Endothelial cell of umbilical vein (primary cell): ENCODE data around the gene CHD5. TPM values are rescaled to one million over a fixed set of nuclear protein-coding genes. Genes with fewer than 3 reads are reported as not detected.

Experiments used
- BruUV-seq: library from RNA; stranded (reverse); fragments of 400-500 nt; replicated peaks from 2 replicates; lab custom pipeline; 2021; lab: Mats Ljungman, UMichigan
- CTCF ChIA-PET: fragments of 300-600, 350-600 bp; sonication (Branson Sonifier 250); formaldehyde crosslinking; loops from one replicate; lab custom pipeline; 2021; ENCODE audit warnings: antibody characterized with exemption, inconsistent platforms; lab: Charles Lee
- POLR2A ChIA-PET: fragments of 300-600, 350-600 bp; sonication (Branson Sonifier 250); formaldehyde crosslinking; loops from one replicate; lab custom pipeline; 2021; ENCODE audit warnings: antibody characterized with exemption, inconsistent platforms; lab: Charles Lee
- DNase-seq: peaks from one replicate; pipeline ENCODE4 v3.0.0-alpha.2; 2011; ENCODE audit warnings: low read depth, low spot score
- FAIRE-seq: peaks from 2 replicates; lab custom pipeline; 2011; peaks lifted over from hg19 to GRCh38; lab: Jason Lieb, UNC
- H2AFZ ChIP-seq: 2 replicates; pipeline ENCODE4 v1.6.0; 2012; ENCODE audit warnings: low read depth, low read length, control low read depth, inconsistent platforms
- H3K27ac ChIP-seq: 2 replicates; pipeline ENCODE4 v1.5.1; 2011; ENCODE audit warnings: low read depth, mild to moderate bottlenecking, control low read depth, low read length, moderate library complexity; ENCODE audit not compliant: insufficient read depth
- H3K27me3 ChIP-seq, 2 experiments: 2 replicates each; pipeline versions ENCODE4 v1.6.0 to v1.6.1; 2011; ENCODE audit warnings: low read length in 2 of 2, mixed read lengths in 1 of 2; ENCODE audit not compliant: control insufficient read depth in 2 of 2, insufficient read depth in 2 of 2
- H3K36me3 ChIP-seq, 2 experiments: 2 replicates in 1 of 2; 3 replicates in 1 of 2; pipeline ENCODE4 v1.5.1; 2011; ENCODE audit warnings: low read length in 2 of 2, mild to moderate bottlenecking in 1 of 2, moderate library complexity in 1 of 2; ENCODE audit not compliant: control insufficient read depth in 2 of 2, insufficient read depth in 2 of 2; ENCODE audit errors: extremely low read depth in 1 of 2
- H3K4me1 ChIP-seq: 3 replicates; pipeline ENCODE4 v1.5.1; 2011; ENCODE audit warnings: mild to moderate bottlenecking, low read length; ENCODE audit not compliant: control insufficient read depth, insufficient read depth; ENCODE audit errors: extremely low read depth
- H3K4me2 ChIP-seq: 2 replicates; pipeline ENCODE4 v1.6.1; 2011; ENCODE audit warnings: low read length, control low read depth, mixed read lengths; ENCODE audit not compliant: insufficient read depth
- H3K4me3 ChIP-seq, 3 experiments: fragments of 200-600 bp in 1 of 3; sonication (generic), shearing (Covaris generic) in 1 of 3; replicated peaks in 1 of 3; 2 replicates each; pipeline ENCODE4 v1.5.1; 2011 to 2016; ENCODE audit warnings: control low read depth in 3 of 3, low read length in 3 of 3, mild to moderate bottlenecking in 2 of 3, inconsistent platforms in 1 of 3, low read depth in 1 of 3, moderate library complexity in 1 of 3; ENCODE audit not compliant: insufficient read depth in 1 of 3
- H3K79me2 ChIP-seq: 2 replicates; pipeline ENCODE4 v1.6.0; 2012; ENCODE audit warnings: low read length, inconsistent platforms; ENCODE audit not compliant: control insufficient read depth, insufficient read depth
- H3K9ac ChIP-seq: replicated peaks from 2 replicates; pipeline ENCODE3; 2011; ENCODE audit warnings: low read length, control low read depth; ENCODE audit not compliant: insufficient read depth; ENCODE audit errors: extremely low read depth
- H3K9me1 ChIP-seq: replicated peaks from 3 replicates; pipeline ENCODE4 v1.6.0; 2011; ENCODE audit warnings: mild to moderate bottlenecking, low read length; ENCODE audit not compliant: control insufficient read depth, insufficient read depth; ENCODE audit errors: extremely low read depth
- H3K9me3 ChIP-seq: replicated peaks from 2 replicates; pipeline ENCODE4 v1.5.1; 2012; ENCODE audit warnings: low read length, inconsistent platforms; ENCODE audit not compliant: control insufficient read depth, insufficient read depth
- H4K20me1 ChIP-seq: replicated peaks from 2 replicates; pipeline ENCODE3; 2011; ENCODE audit warnings: mild to moderate bottlenecking, low read length; ENCODE audit not compliant: control insufficient read depth, insufficient read depth; ENCODE audit errors: extremely low read depth
- CTCF ChIP-seq, 2 donors: IDR thresholded peaks; 1 replicate in 1 of 2; 2 replicates in 1 of 2; pipeline ENCODE4 v1.5.1; 2011; ENCODE audit warnings: low read length in 2 of 2, mild to moderate bottlenecking in 2 of 2, moderate library complexity in 2 of 2, control low read depth in 1 of 2, inconsistent platforms in 1 of 2, low read depth in 1 of 2; ENCODE audit not compliant: insufficient read depth in 1 of 2; ENCODE audit errors: extremely low read depth in 1 of 2
- EZH2 ChIP-seq: IDR thresholded peaks from 2 replicates; pipeline ENCODE4 v1.6.1; 2012; ENCODE audit warnings: borderline replicate concordance, low read depth, mild to moderate bottlenecking, moderate library complexity, low read length, inconsistent platforms; ENCODE audit not compliant: severe bottlenecking
- dilution Hi-C: fragments of 300-500 bp; cut with MboI; formaldehyde crosslinking; loops from one replicate; pipeline ENCODE4 v1.15.0; 2019; ENCODE audit warnings: low sequenced_read_pairs; ENCODE audit not compliant: extremely low pct_ligation_motif_present
- intact Hi-C: fragments of 100-400 bp; cut with micrococcal nuclease; formaldehyde crosslinking; loops from one replicate; pipeline ENCODE4 v1.10.0; 2022
- polyA plus RNA-seq, 4 experiments: library from polyadenylated mRNA; depleted of rRNA in 3 of 4; stranded (reverse) in 3 of 4; unstranded in 1 of 4; fragments of >200 nt; gene quantifications; 2 replicates each; pipeline versions ENCODE4 v1.2.1 to v1.2.3, GENCODE V29; 2011 to 2012; ENCODE audit warnings: missing spikeins in 1 of 4
- total RNA-seq: library from RNA; stranded (reverse); gene quantifications from 2 replicates; pipeline ENCODE4 v1.2.3, GENCODE V29; 2021

CHD5 gene
- total and polyA plus RNA-seq, 2 donors (not counting 3 experiments of a cell fraction or from before 2014, with no cell fraction given) = 0.04 to 0.11 TPM

GRCh38 chr1:6209661-6210580, 29.8 kb upstream of the CHD5 start:
- no peak for FAIRE-seq
- H4K20me1 ChIP-seq = no peaks in the 10 kb centered on the region
- intact Hi-C loops (loop anchor here (2.0 kb wide), 1 partner anchor 183 kb away; the partner anchor contains the start of gene ACOT7), dilution Hi-C loops (no loop called here)
- ChIA-PET POLR2A (no interaction called here), CTCF (interaction anchor here (1.1 to 1.3 kb wide), 2 partner anchors 19 to 35 kb away, joined by 4 to 6 read pairs; no protein-coding TSS in a partner anchor)
- no TSS peak for BruUV-seq
- peak overlapping the region; percentile 38 for H3K4me2 ChIP-seq
- H3K9me1 ChIP-seq = no peaks in the 10 kb centered on the region
- no peak overlapping the region for H3K9ac ChIP-seq
- H3K27ac ChIP-seq = no peak overlapping the region
- no peak overlapping the region for H3K4me3 ChIP-seq
- no peak for TF ChIP-seq EZH2
- peak in 1 of 2 donors; percentile 24 for TF ChIP-seq CTCF (IDR thresholded peaks at IDR 0.05; ENCODE audit: extremely low read depth in 1 of 2, insufficient read depth in 1 of 2, low read depth in 1 of 2, low read length in 2 of 2)
- peaks cover 18% of the 10 kb centered on the region for H3K4me1 ChIP-seq
- no peaks in the 10 kb centered on the region for H3K79me2 ChIP-seq
- no peaks in the 10 kb centered on the region for H3K36me3 ChIP-seq
- no peaks in the 10 kb centered on the region for H3K9me3 ChIP-seq
- no peak for DNase-seq
- peaks cover 6 to 11% of the 10 kb centered on the region in 2 experiments for H3K27me3 ChIP-seq
- H2AFZ ChIP-seq = peak overlapping the region; percentile 96
